Heart right ventricle (tissue), 16 donors: ENCODE results near the gene BRSK1. TPM values are rescaled to one million over a fixed set of nuclear protein-coding genes. Genes with fewer than 3 reads are reported as not detected.

Experiments used
- ATAC-seq, 8 donors: fragments of 200-7000 bp; cut with Tn5 transposase; one replicate each; pipeline ENCODE4 v1.9.1; 2020; ENCODE audit warnings: mild to moderate bottlenecking in 8 of 8, moderate library complexity in 8 of 8, moderate number of reproducible peaks in 1 of 8
- DNase-seq, 2 donors: peaks; one replicate each; pipeline ENCODE4 v3.0.0-alpha.2; 2020
- H3K27ac ChIP-seq, 10 donors: fragments of 200-600 bp; sonication (generic) in 2 of 10; one replicate each; pipeline versions ENCODE4 v1.5.0 to v1.8.0; 2020 to 2022; ENCODE audit warnings: mild to moderate bottlenecking in 3 of 10
- H3K27me3 ChIP-seq, 7 donors: fragments of 200-600 bp; one replicate each; pipeline ENCODE4 v1.8.0; 2021 to 2022; ENCODE audit warnings: mild to moderate bottlenecking in 2 of 7
- H3K36me3 ChIP-seq, 9 donors: fragments of 200-600 bp; sonication (generic) in 1 of 9; one replicate each; pipeline versions ENCODE4 v1.5.0 to v1.8.0; 2020 to 2022; ENCODE audit warnings: mild to moderate bottlenecking in 2 of 9
- H3K4me1 ChIP-seq, 9 donors: fragments of 200-600 bp; sonication (generic) in 1 of 9; one replicate each; pipeline versions ENCODE4 v1.5.0 to v1.8.0; 2020 to 2022; ENCODE audit warnings: mild to moderate bottlenecking in 4 of 9
- H3K4me3 ChIP-seq, 10 donors: fragments of 200-600 bp; sonication (generic) in 2 of 10; one replicate each; pipeline versions ENCODE4 v1.5.0 to v1.8.0; 2020 to 2022; ENCODE audit warnings: mild to moderate bottlenecking in 7 of 10, moderate library complexity in 2 of 10
- H3K9me3 ChIP-seq, 11 donors: fragments of 200-600 bp in 10 of 11; sonication (generic) in 2 of 11; one replicate each; pipeline versions ENCODE4 v1.5.0 to v1.8.0; 2013 to 2022; ENCODE audit warnings: mild to moderate bottlenecking in 2 of 11, control low read depth in 1 of 11, moderate library complexity in 1 of 11
- CTCF ChIP-seq, 9 donors: fragments of 200-600 bp; sonication (generic) in 2 of 9; IDR thresholded peaks; one replicate each; pipeline versions ENCODE4 v1.5.0 to v1.8.0; 2021 to 2022; ENCODE audit warnings: antibody characterized with exemption in 9 of 9, mild to moderate bottlenecking in 5 of 9, moderate library complexity in 1 of 9
- WGBS, 2 donors: extraction: QIAGEN DNeasy Blood & Tissue Kit; methylation state at CpG; one replicate each; pipeline ENCODE4 v1.1.7; 2013; ENCODE audit warnings: inconsistent platforms in 1 of 2; 5-methylcytosine and 5-hydroxymethylcytosine counted together
- intact Hi-C, 10 donors: fragments of 100-400 bp; cut with DNase I; formaldehyde crosslinking; loops; one replicate each; pipeline versions ENCODE4 v1.11.1 to v1.14.2; 2022
- polyA plus RNA-seq, 2 donors: library from polyadenylated mRNA; stranded (reverse); fragments of 200-250 nt; gene quantifications; one replicate each; pipeline ENCODE4 v1.2.3, GENCODE V29; 2013
- total RNA-seq, 10 donors: library from RNA; stranded (reverse); fragmentation: NEBNext Ultra II Directional in 3 of 10; extraction: Animal tissue kit (Norgen Biotek cat#: 25700) in 3 of 10; gene quantifications; one replicate each; pipeline versions ENCODE4 v1.2.1 to v1.2.4, GENCODE V29; 2021 to 2023
- donor health status: Arrhythmogenic right ventricular cardiomyopathy.
- donor health status: ischemic (EF 13 %, LVEDD 7.1; RV severe dilation, severe dysfunction).
- donor health status: healthy with polysubstance abuse.
- donor health status: DM: no; HTN: yes; CAD: no.
- donor health status: DM: no; HTN: no; CAD: no.
- donor health status: ischemic (EF 25% LVEDD 6.9; RV normal size, moderate dysfunction).
- donor health status: ischemic (EF 25% LVEDD 5.7; RV mildly dilated, moderate dysfunction).
- donor health status: healthy.
- donor health status: DM: yes; HTN: yes; CAD: no.
- donor health status: Ischemic cardiomyopathy.
- donor health status: ischemic (EF 35%, LVEDD 5.7; RV mildly dilated, moderate dysfunction).
- donor health status: nonischemic (EF 11% LVEDD 7.7; RV severe dilation, severe dysfunction).
- donor health status: DM: yes; HTN: yes; CAD: no.
- donor health status: PGD.
- donor health status: ischemic (EF 29% LVEDD 5.4; RV normal size, mild dysfunction).
- donor health status: nonischemic (EF 23%, LVEDD 6.1; RV moderate dilation, normal function).

BRSK1 gene
- total and polyA plus RNA-seq, 12 donors: 1.8 to 12.6 (median 3.2) TPM

- intact Hi-C loops: loop anchor here in 9 of 10 donors (2.0 to 10.0 kb wide), 5 partner anchors 36 to 113 kb away; partner anchors contain the start of genes TMEM238 (in 8 of the 9), KMT5C (in 3 of the 9) and RPL28 (in 2 of the 9)
- ATAC-seq: peak; percentile 84 to 92 (median 90)
- 15 to 18% methylated on average over 42 of the region's 42 CpGs for WGBS, 2 donors
These were observed 17.9 kb downstream of the BRSK1 start for GRCh38 chr19:55301459-55302317.

GRCh38 chr19:55302318-55302703 is 18.5 kb downstream of the BRSK1 start:
- DNase-seq (no peak), ATAC-seq (no peak)
- intact Hi-C loops: loop anchor here in 9 of 10 donors (2.0 to 10.0 kb wide), 5 partner anchors 35 to 112 kb away; partner anchors contain the start of genes TMEM238 (in 8 of the 9), KMT5C (in 3 of the 9) and RPL28 (in 2 of the 9)
- 83 to 86% methylated on average over 12 of the region's 12 CpGs for WGBS, 2 donors
- H3K36me3 ChIP-seq: peaks cover 0 to 46% (median 0%) of the 10 kb centered on the region in 9 donors
- H3K27ac ChIP-seq: no peak overlapping the region
- no peaks in the 10 kb centered on the region for H3K27me3 ChIP-seq
- no peak for TF ChIP-seq CTCF (IDR thresholded peaks at IDR 0.05)
- no peaks in the 10 kb centered on the region for H3K9me3 ChIP-seq
- H3K4me1 ChIP-seq: peaks cover 0 to 9% (median 3%) of the 10 kb centered on the region in 9 donors
- H3K4me3 ChIP-seq: peak overlapping the region in 1 of 10 donors; percentile 43

More at GRCh38 chr19:55301459-55302317, 17.9 kb downstream of the BRSK1 start:
- Histone ChIP-seq H3K27me3 (no peaks in the 10 kb centered on the region), H3K36me3 (peaks cover 0 to 45% (median 0%) of the 10 kb centered on the region in 9 donors), H3K4me1 (peaks cover 0 to 9% (median 3%) of the 10 kb centered on the region in 9 donors), H3K9me3 (no peaks in the 10 kb centered on the region), H3K4me3 (peak overlapping the region in 8 of 10 donors; percentile 7 to 51 (median 46)), H3K27ac (peak overlapping the region in 1 of 10 donors; percentile 62)
- TF ChIP-seq CTCF (IDR thresholded peaks at IDR 0.05): peak; percentile 92 to 99 (median 97)
- DNase-seq: peak; percentile 86 to 93

GRCh38 chr19:55303477-55303876 is 19.7 kb downstream of the BRSK1 start:
- intact Hi-C loops: loop anchor here in 9 of 10 donors (2.0 to 10.0 kb wide), 5 partner anchors 34 to 111 kb away; partner anchors contain the start of genes TMEM238 (in 8 of the 9), KMT5C (in 3 of the 9) and RPL28 (in 2 of the 9)
- Histone ChIP-seq H3K4me3 (no peak overlapping the region), H3K36me3 (peaks cover 0 to 46% (median 0%) of the 10 kb centered on the region in 9 donors), H3K27ac (no peak overlapping the region), H3K9me3 (no peaks in the 10 kb centered on the region), H3K4me1 (peaks cover 0 to 9% (median 3%) of the 10 kb centered on the region in 9 donors), H3K27me3 (no peaks in the 10 kb centered on the region)
- 91% methylated on average over 11 of the region's 11 CpGs for WGBS, 2 donors
- DNase-seq: no peak
- TF ChIP-seq CTCF (IDR thresholded peaks at IDR 0.05): no peak
- ATAC-seq: no peak

- TF ChIP-seq CTCF (IDR thresholded peaks at IDR 0.05): no peak
- peaks cover 0 to 53% (median 0%) of the 10 kb centered on the region in 9 donors for H3K36me3 ChIP-seq
- peaks cover 0 to 5% (median 0%) of the 10 kb centered on the region in 11 donors for H3K9me3 ChIP-seq
- DNase-seq (no peak), ATAC-seq (peak in 1 of 8 donors; percentile 28)
- 89% methylated on average over 39 of the region's 39 CpGs for WGBS, 2 donors
- no peaks in the 10 kb centered on the region for H3K27me3 ChIP-seq
- no peak overlapping the region for H3K27ac ChIP-seq
- peaks cover 0 to 9% (median 3%) of the 10 kb centered on the region in 9 donors for H3K4me1 ChIP-seq
- H3K4me3 ChIP-seq: no peak overlapping the region
- intact Hi-C loops: loop anchor here in 8 of 10 donors (5.0 to 10.0 kb wide), 4 partner anchors 33 to 110 kb away; partner anchors contain the start of genes TMEM238 (in 8 of the 8), KMT5C (in 3 of the 8) and RPL28 (in 2 of the 8)
These were observed 20.6 kb downstream of the BRSK1 start for GRCh38 chr19:55304279-55304978.
